HG03025 (cell line): ENCODE data around the gene THAP7.

Experiments used
- ATAC-seq: cut with Tn5 transposase; IDR thresholded peaks from one replicate; pipeline ENCODE4 v1.9.1; 2021; ENCODE audit warnings: mild to moderate bottlenecking, moderate library complexity; ENCODE audit not compliant: unreplicated experiment, low FRiP score

Gene THAP7

GRCh38 chr22:21031545-21032036 lies 29.7 kb upstream of the THAP7 start:
- no peak for ATAC-seq

- ATAC-seq = no peak
These were observed 29.0 kb upstream of the THAP7 start for GRCh38 chr22:21030621-21031544.

- ATAC-seq = no peak
These were observed 28.1 kb upstream of the THAP7 start for GRCh38 chr22:21030032-21030431.

GRCh38 chr22:21029486-21030025 lies 27.6 kb upstream of the THAP7 start:
- ATAC-seq = no peak

GRCh38 chr22:21028277-21029251 lies 26.6 kb upstream of the THAP7 start:
- no peak for ATAC-seq

- ATAC-seq = no peak
These were observed 25.1 kb upstream of the THAP7 start for GRCh38 chr22:21026783-21027692.

- no peak for ATAC-seq
These were observed 24.1 kb upstream of the THAP7 start for GRCh38 chr22:21025763-21026755.

GRCh38 chr22:21025266-21025665 lies 23.3 kb upstream of the THAP7 start:
- ATAC-seq = no peak

GRCh38 chr22:21022955-21023614 lies 21.2 kb upstream of the THAP7 start:
- ATAC-seq = no peak

GRCh38 chr22:21022507-21022906 lies 20.6 kb upstream of the THAP7 start:
- no peak for ATAC-seq

- no peak for ATAC-seq
These were observed 19.0 kb upstream of the THAP7 start for GRCh38 chr22:21020802-21021429.

- ATAC-seq = no peak
These were observed 16.4 kb upstream of the THAP7 start for GRCh38 chr22:21018314-21018713.

- no peak for ATAC-seq
These were observed 14.9 kb upstream of the THAP7 start for GRCh38 chr22:21016644-21017420.

GRCh38 chr22:21015466-21016006 lies 13.6 kb upstream of the THAP7 start:
- no peak for ATAC-seq

GRCh38 chr22:21014726-21015465 lies 13.0 kb upstream of the THAP7 start, which contains the start of gene P2RX6:
TSS of gene P2RX6 (plus strand) at chr22:21015165. CDS start at chr22:21015175, 10 bp downstream.
- ATAC-seq = no peak
